ENCODE results near the gene PPRC1. TPM values are rescaled to one million over a fixed set of nuclear protein-coding genes. Genes with fewer than 3 reads are reported as not detected.

The PPRC1 gene
- total RNA-seq, 1 donor from 2014 or later, result 42.9 TPM

GRCh38 chr10:102198027-102198426, 65.2 kb downstream of the PPRC1 start:
- H3K4me1 Mint-ChIP-seq (ENCODE audit: low read depth), result no peaks in the 10 kb centered on the region
- H3K36me3 Mint-ChIP-seq (ENCODE audit: low read depth), result peaks cover 5% of the 10 kb centered on the region
- no peak overlapping the region for H3K4me3 Mint-ChIP-seq (ENCODE audit: unreplicated experiment)
- DNase-seq (ENCODE audit: low spot score), result no peak
- no peaks in the 10 kb centered on the region for H3K9me3 Mint-ChIP-seq (ENCODE audit: low read depth)
- peaks cover 19% of the 10 kb centered on the region for H3K27me3 Mint-ChIP-seq (ENCODE audit: low read depth)
- TF ChIP-seq, protein P1, sequence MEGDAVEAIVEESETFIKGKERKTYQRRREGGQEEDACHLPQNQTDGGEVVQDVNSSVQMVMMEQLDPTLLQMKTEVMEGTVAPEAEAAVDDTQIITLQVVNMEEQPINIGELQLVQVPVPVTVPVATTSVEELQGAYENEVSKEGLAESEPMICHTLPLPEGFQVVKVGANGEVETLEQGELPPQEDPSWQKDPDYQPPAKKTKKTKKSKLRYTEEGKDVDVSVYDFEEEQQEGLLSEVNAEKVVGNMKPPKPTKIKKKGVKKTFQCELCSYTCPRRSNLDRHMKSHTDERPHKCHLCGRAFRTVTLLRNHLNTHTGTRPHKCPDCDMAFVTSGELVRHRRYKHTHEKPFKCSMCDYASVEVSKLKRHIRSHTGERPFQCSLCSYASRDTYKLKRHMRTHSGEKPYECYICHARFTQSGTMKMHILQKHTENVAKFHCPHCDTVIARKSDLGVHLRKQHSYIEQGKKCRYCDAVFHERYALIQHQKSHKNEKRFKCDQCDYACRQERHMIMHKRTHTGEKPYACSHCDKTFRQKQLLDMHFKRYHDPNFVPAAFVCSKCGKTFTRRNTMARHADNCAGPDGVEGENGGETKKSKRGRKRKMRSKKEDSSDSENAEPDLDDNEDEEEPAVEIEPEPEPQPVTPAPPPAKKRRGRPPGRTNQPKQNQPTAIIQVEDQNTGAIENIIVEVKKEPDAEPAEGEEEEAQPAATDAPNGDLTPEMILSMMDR (IDR thresholded peaks at IDR 0.05), result no peak
- H3K27ac Mint-ChIP-seq (ENCODE audit: unreplicated experiment), result no peak overlapping the region

Other genes starting within 250 kb of the PPRC1 start
- 18.1 to 19.3 TPM (median 18.4 TPM) in 3 replicates for gene ARMH3, start 76.9 kb upstream of the PPRC1 start, total RNA-seq
- 19.4 to 21.8 TPM (median 20.1 TPM) in 3 replicates for gene HPS6, start 67.7 kb upstream of the PPRC1 start, total RNA-seq
- 64.6 to 73.9 TPM (median 65.7 TPM) in 3 replicates for gene LDB1, start 12.7 kb upstream of the PPRC1 start, total RNA-seq
- 36.2 to 50.6 TPM (median 38.8 TPM) in 3 replicates for gene NOLC1, start 19.3 kb downstream of the PPRC1 start, total RNA-seq
- gene ELOVL3, start 93.3 kb downstream of the PPRC1 start, total RNA-seq, result not detected in 3 replicates
- not detected in 3 replicates for gene PITX3, start 108.5 kb downstream of the PPRC1 start, total RNA-seq
- gene GBF1, start 112.5 kb downstream of the PPRC1 start, total RNA-seq, result 59.3 to 88.4 TPM (median 59.7 TPM) in 3 replicates

All from chondrocyte (in vitro differentiated cells).